Lower leg skin (tissue), 4 donors: Measurements from ENCODE around the gene TTC23. TPM values are rescaled to one million over a fixed set of nuclear protein-coding genes. Genes with fewer than 3 reads are reported as not detected.

Source experiments
- DNase-seq, 2 donors: peaks; one replicate each; pipeline ENCODE4 v3.0.0-alpha.2; 2019; ENCODE audit warnings: low spot score in 2 of 2
- H3K4me3 ChIP-seq: fragments of 200-600 bp; sonication (generic); 2 replicates; pipeline ENCODE4 v1.5.1; 2017; ENCODE audit warnings: mild to moderate bottlenecking, low read depth; ENCODE audit not compliant: poor library complexity, severe bottlenecking
- CTCF ChIP-seq, 3 donors: fragments of 450-650 bp; IDR thresholded peaks; one replicate each; pipeline ENCODE4 v1.5.1; 2016; ENCODE audit warnings: antibody characterized with exemption in 3 of 3, mild to moderate bottlenecking in 3 of 3, moderate library complexity in 2 of 3
- POLR2A ChIP-seq, 2 donors: fragments of 450-650 bp; IDR thresholded peaks; one replicate each; pipeline ENCODE4 v1.6.1; 2016 to 2017; ENCODE audit warnings: antibody characterized with exemption in 2 of 2, mild to moderate bottlenecking in 1 of 2, moderate library complexity in 1 of 2
- WGBS, 2 donors: methylation state at CpG; one replicate each; pipeline ENCODE4 v1.1.5; 2018; 5-methylcytosine and 5-hydroxymethylcytosine counted together
- intact Hi-C: fragments of 100-400 bp; cut with DNase I; formaldehyde crosslinking; loops from one replicate; pipeline ENCODE4 v1.15.0; 2023; ENCODE audit warnings: low total_unique reads
- total RNA-seq, 4 donors: library from RNA; depleted of rRNA; stranded (reverse); fragments of >200 nt; gene quantifications; one replicate each; pipeline ENCODE4 v1.1.0, GENCODE V29; 2016

Gene TTC23
- total RNA-seq, 4 donors from 2014 or later: 16.3 to 23.7 (median 20.0) TPM

DNA sequence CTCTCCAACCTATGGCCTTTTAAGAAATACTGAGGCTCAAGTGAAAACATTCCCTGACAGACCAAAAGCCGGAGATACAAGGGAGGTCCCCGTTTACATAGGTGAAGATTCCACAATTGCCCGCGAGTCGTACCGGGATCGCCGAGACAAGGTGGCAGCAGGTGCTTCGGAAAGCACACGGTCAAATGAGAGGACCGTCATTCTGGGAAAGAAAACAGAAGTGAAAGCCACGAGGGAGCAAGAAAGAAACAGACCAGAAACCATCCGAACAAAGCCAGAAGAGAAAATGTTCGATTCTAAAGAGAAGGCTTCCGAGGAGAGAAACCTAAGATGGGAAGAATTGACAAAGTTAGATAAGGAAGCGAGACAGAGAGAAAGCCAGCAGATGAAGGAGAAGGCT, 119.7 kb downstream of the TTC23 start:
- DNase-seq: peak in 1 of 2 donors; percentile 61
- intact Hi-C loops: no loop called here
- H3K4me3 ChIP-seq: no peak overlapping the region
- 87 to 88% methylated on average over 16 of the region's 16 CpGs for WGBS, 2 donors
- TF ChIP-seq CTCF (IDR thresholded peaks at IDR 0.05) (no peak), POLR2A (IDR thresholded peaks at IDR 0.05) (no peak)

GRCh38 chr15:99128411-99128810, 121.0 kb downstream of the TTC23 start:
- intact Hi-C loops: no loop called here
- WGBS, 2 donors: 87 to 97% methylated on average over 6 of the region's 6 CpGs
- no peak for TF ChIP-seq POLR2A (IDR thresholded peaks at IDR 0.05)
- no peak for TF ChIP-seq CTCF (IDR thresholded peaks at IDR 0.05)
- DNase-seq: peak in 1 of 2 donors; percentile 69
- H3K4me3 ChIP-seq: no peak overlapping the region

DNA sequence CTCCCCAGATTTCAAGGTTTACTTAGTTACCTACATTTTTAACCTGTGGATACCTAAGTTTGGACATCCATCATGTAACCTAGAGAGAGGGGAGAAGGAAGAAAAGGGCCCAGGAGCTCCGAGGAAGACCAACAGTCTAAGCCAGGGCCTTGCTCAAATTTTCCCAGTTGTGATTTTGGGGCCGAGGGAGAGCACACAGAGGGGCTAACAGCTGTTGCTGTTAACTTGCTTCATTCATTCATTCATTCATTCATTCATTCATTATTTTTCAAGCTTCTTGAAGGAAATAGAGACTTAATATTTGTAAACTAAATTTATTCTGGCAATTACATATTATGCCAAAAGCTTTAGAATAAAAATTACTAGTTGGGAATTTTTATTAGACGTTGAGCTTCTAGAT, 121.6 kb downstream of the TTC23 start:
- TF ChIP-seq CTCF (IDR thresholded peaks at IDR 0.05) (no peak), POLR2A (IDR thresholded peaks at IDR 0.05) (no peak)
- DNase-seq: no peak
- WGBS, 2 donors: 89 to 93% methylated on average over 3 of the region's 3 CpGs
- intact Hi-C loops: no loop called here
- no peak overlapping the region for H3K4me3 ChIP-seq

DNA sequence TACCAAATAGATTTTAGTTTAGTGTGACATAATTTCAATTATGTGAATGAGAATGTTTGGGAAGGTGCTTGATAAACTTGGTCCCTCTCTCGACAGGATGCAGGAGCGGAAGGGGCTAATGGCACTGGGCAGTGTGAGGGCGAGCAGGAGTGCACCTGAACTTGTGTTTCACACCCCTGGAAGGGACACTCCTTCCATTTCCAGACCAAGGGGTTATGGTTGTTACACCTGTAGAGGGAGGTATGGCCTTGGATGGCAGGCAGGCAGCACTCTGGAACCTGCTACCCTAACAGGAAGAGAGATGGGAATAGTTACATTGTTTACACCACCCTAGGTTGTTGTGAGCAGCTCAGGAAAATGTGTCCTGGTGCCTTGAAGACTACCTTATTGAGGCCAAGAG, 122.5 kb downstream of the TTC23 start:
- TF ChIP-seq CTCF (IDR thresholded peaks at IDR 0.05) (no peak), POLR2A (IDR thresholded peaks at IDR 0.05) (no peak)
- DNase-seq: no peak
- intact Hi-C loops: no loop called here
- WGBS, 2 donors: 91 to 95% methylated on average over 3 of the region's 3 CpGs
- no peak overlapping the region for H3K4me3 ChIP-seq

DNA sequence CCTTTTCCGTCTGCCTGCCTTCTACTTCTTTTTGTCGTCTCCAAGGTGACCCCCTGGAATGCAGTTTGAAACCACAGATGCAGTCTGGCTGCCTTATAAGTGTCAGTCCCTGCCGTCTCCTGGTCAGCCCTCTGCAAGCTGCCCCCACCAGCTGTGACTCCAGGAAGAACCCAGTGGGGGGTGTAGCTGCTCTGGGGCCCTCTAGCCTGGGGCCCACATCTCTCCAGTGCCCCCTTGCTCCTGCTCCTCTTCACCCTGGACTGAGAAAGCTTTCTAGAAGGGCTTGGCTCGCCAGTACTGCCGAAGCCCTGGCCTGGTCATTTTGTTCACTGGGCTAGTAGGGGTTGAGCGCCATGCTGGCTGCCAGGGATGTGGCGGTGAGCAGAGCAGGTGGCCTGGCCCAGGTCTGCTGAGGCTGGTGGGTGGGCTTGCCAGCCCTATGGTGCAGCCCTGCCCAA, 123.2 kb downstream of the TTC23 start:
- intact Hi-C loops: no loop called here
- no peak overlapping the region for H3K4me3 ChIP-seq
- 91 to 95% methylated on average over 6 to 7 of the region's 7 CpGs for WGBS, 2 donors
- TF ChIP-seq CTCF (IDR thresholded peaks at IDR 0.05): no peak
- TF ChIP-seq POLR2A (IDR thresholded peaks at IDR 0.05): no peak
- DNase-seq: no peak
